ENCODE results near the gene PHACTR2.

Gene PHACTR2

GRCh38 chr6:143675946-143676345 lies 1.8 kb upstream of the PHACTR2 start:
- no peak for DNase-seq

GRCh38 chr6:143676437-143677045 lies 1.2 kb upstream of the PHACTR2 start:
- DNase-seq: no peak

- no peak for DNase-seq
These were observed 231 bp upstream of the PHACTR2 start for GRCh38 chr6:143677577-143677890.

- no peak for DNase-seq
These were observed 1.3 kb downstream of the PHACTR2 start for GRCh38 chr6:143679041-143679440.

GRCh38 chr6:143680141-143680540 lies 2.4 kb downstream of the PHACTR2 start:
- DNase-seq: no peak

- no peak for DNase-seq
These were observed 5.0 kb downstream of the PHACTR2 start for GRCh38 chr6:143682805-143683204.

- no peak for DNase-seq
These were observed 6.7 kb downstream of the PHACTR2 start for GRCh38 chr6:143684486-143684885.

GRCh38 chr6:143685653-143686052 lies 7.9 kb downstream of the PHACTR2 start:
- no peak for DNase-seq

GRCh38 chr6:143687591-143687990 lies 9.8 kb downstream of the PHACTR2 start:
- DNase-seq: no peak

GRCh38 chr6:143688681-143689080 lies 10.9 kb downstream of the PHACTR2 start:
- DNase-seq: no peak

- no peak for DNase-seq
These were observed 12.1 kb downstream of the PHACTR2 start for GRCh38 chr6:143689852-143690251.

GRCh38 chr6:143691155-143691554 lies 13.4 kb downstream of the PHACTR2 start:
- no peak for DNase-seq

GRCh38 chr6:143691900-143692636 lies 14.3 kb downstream of the PHACTR2 start:
- no peak for DNase-seq

- DNase-seq: no peak
These were observed 14.9 kb downstream of the PHACTR2 start for GRCh38 chr6:143692696-143693095.

- DNase-seq: no peak
These were observed 16.2 kb downstream of the PHACTR2 start for GRCh38 chr6:143694013-143694412.

GRCh38 chr6:143694560-143694959 lies 16.8 kb downstream of the PHACTR2 start:
- no peak for DNase-seq

- DNase-seq: no peak
These were observed 17.6 kb downstream of the PHACTR2 start for GRCh38 chr6:143695130-143695968.

GRCh38 chr6:143695969-143696663 lies 18.4 kb downstream of the PHACTR2 start:
- DNase-seq: no peak

- DNase-seq: no peak
These were observed 18.9 kb downstream of the PHACTR2 start for GRCh38 chr6:143696664-143697000.

- no peak for DNase-seq
These were observed 19.5 kb downstream of the PHACTR2 start for GRCh38 chr6:143697076-143697800.

- no peak for DNase-seq
These were observed 20.6 kb downstream of the PHACTR2 start for GRCh38 chr6:143698329-143698728.

- DNase-seq: no peak
These were observed 21.1 kb downstream of the PHACTR2 start for GRCh38 chr6:143698759-143699429.
